ENCODE data around the gene ASB4. TPM values are rescaled to one million over a fixed set of nuclear protein-coding genes. Genes with fewer than 3 reads are reported as not detected.

The ASB4 gene
- total RNA-seq, 6 experiments from 2014 or later: not detected

DNA sequence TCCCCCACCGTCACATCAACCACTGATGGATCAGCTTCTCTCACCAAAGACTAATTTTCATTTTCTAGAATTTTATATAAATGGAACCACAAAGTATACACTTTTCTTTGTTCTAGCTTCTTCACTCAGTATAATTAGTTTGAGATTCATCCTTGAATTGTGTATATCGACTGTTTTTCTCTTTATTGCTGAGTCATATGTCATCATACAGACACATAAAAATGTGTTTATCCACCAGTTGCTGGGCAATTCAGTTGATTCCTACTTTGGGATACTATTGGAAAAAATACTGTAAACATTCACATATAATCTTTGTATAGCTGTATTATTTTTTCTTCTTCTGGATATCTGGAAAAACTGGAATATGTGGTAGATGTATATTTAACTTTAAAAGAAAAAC, 84.0 kb downstream of the ASB4 start:
- Mint-ChIP-seq H3K36me3 (ENCODE audit: low read depth) (no peaks in the 10 kb centered on the region), H3K27me3 (ENCODE audit: insufficient read depth) (no peaks in the 10 kb centered on the region), H3K4me3 (no peak overlapping the region), H3K9me3 (no peaks in the 10 kb centered on the region; the same call in 1 of the 2 replicates), H3K4me1 (ENCODE audit: low read depth) (no peaks in the 10 kb centered on the region), H3K27ac (no peak overlapping the region)
- no peak for DNase-seq
- TF ChIP-seq, protein P1, sequence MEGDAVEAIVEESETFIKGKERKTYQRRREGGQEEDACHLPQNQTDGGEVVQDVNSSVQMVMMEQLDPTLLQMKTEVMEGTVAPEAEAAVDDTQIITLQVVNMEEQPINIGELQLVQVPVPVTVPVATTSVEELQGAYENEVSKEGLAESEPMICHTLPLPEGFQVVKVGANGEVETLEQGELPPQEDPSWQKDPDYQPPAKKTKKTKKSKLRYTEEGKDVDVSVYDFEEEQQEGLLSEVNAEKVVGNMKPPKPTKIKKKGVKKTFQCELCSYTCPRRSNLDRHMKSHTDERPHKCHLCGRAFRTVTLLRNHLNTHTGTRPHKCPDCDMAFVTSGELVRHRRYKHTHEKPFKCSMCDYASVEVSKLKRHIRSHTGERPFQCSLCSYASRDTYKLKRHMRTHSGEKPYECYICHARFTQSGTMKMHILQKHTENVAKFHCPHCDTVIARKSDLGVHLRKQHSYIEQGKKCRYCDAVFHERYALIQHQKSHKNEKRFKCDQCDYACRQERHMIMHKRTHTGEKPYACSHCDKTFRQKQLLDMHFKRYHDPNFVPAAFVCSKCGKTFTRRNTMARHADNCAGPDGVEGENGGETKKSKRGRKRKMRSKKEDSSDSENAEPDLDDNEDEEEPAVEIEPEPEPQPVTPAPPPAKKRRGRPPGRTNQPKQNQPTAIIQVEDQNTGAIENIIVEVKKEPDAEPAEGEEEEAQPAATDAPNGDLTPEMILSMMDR (IDR thresholded peaks at IDR 0.05): no peak

DNA sequence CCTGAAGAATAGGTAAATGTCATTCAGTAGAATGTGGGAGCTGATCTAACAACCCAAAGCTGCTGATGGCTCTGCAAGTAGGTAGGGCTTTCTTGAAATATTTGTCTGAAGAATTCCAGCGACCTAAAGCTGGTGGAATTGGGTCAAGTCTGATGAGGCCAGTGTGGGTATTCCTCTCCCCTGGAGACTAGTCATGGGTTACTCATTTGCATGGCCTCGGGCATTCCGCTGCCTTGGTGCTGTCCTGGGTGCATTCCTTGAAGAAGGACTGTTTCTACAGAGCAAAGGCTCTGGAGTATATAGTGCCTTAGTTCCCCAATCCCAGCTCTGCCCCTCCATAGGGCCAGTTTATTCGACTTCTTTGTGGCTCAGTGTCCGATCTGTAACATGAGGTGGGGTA, 91.4 kb downstream of the ASB4 start:
- H3K27ac Mint-ChIP-seq: no peak overlapping the region
- no peaks in the 10 kb centered on the region; the same call in 1 of the 2 replicates for H3K27me3 Mint-ChIP-seq (ENCODE audit: insufficient read depth)
- no peaks in the 10 kb centered on the region; the same call in 1 of the 2 replicates for H3K9me3 Mint-ChIP-seq
- no peak for DNase-seq
- no peaks in the 10 kb centered on the region; the same call in 1 of the 2 replicates for H3K4me1 Mint-ChIP-seq (ENCODE audit: low read depth)
- TF ChIP-seq, protein P1 (IDR thresholded peaks at IDR 0.05): no peak
- H3K36me3 Mint-ChIP-seq (ENCODE audit: low read depth): no peaks in the 10 kb centered on the region
- no peak overlapping the region for H3K4me3 Mint-ChIP-seq

DNA sequence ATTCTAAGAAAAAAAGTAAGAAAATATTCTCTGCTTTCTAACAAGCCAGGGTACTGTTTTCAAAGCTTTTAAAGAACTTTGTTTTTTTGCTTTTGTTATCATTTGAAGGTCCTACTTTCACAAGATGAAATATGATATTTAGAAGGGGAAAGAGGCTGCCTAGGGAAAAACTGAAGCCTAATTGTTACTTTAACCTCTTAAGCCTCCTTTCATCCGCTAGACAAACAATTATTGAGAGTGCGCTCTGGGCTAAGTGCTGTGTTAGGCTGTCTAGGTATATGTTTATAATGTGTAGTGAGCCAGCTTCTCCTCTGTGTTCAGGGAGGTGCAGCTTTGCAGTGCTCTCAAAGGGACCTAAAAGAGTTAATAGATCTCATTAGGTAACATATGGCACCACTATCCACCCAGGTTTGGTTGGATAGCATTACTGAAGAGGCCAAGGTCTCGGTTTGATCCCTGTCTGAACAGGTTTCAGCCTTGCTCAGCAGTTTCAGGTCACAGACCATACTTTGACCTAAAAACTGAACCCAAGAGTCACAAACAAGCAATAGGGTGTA, 92.6 kb downstream of the ASB4 start:
- DNase-seq: no peak
- H3K36me3 Mint-ChIP-seq (ENCODE audit: low read depth): no peaks in the 10 kb centered on the region
- TF ChIP-seq, protein P1 (IDR thresholded peaks at IDR 0.05): no peak
- H3K27me3 Mint-ChIP-seq (ENCODE audit: insufficient read depth): no peaks in the 10 kb centered on the region; the same call in 1 of the 2 replicates
- no peak overlapping the region for H3K27ac Mint-ChIP-seq
- H3K9me3 Mint-ChIP-seq: no peaks in the 10 kb centered on the region; the same call in 1 of the 2 replicates
- H3K4me1 Mint-ChIP-seq (ENCODE audit: low read depth): no peaks in the 10 kb centered on the region; the same call in 1 of the 2 replicates
- H3K4me3 Mint-ChIP-seq: no peak overlapping the region

DNA sequence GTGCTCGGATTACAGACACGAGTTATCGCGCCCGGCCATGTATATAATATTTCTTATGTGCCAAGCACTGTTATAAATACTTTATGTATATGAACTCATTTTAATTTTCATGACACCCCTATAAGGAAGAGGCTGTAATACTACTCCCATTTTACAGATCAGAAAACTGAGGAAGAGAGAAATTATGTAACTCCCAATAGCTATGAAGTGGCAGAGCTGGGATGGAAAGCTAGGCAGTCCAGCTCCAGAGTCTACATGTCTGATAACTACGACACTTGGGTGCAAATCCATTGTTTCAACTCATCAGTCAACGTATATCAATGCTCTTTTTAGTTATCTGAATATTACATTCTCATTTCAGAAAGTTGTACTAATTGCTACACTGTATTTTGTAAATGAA, 93.6 kb downstream of the ASB4 start:
- Mint-ChIP-seq H3K4me1 (ENCODE audit: low read depth) (no peaks in the 10 kb centered on the region; the same call in 1 of the 2 replicates), H3K9me3 (no peaks in the 10 kb centered on the region; the same call in 1 of the 2 replicates), H3K27me3 (ENCODE audit: insufficient read depth) (no peaks in the 10 kb centered on the region; the same call in 1 of the 2 replicates), H3K27ac (no peak overlapping the region), H3K4me3 (no peak overlapping the region), H3K36me3 (ENCODE audit: low read depth) (no peaks in the 10 kb centered on the region)
- DNase-seq: no peak
- TF ChIP-seq, protein P1 (IDR thresholded peaks at IDR 0.05): no peak

DNA sequence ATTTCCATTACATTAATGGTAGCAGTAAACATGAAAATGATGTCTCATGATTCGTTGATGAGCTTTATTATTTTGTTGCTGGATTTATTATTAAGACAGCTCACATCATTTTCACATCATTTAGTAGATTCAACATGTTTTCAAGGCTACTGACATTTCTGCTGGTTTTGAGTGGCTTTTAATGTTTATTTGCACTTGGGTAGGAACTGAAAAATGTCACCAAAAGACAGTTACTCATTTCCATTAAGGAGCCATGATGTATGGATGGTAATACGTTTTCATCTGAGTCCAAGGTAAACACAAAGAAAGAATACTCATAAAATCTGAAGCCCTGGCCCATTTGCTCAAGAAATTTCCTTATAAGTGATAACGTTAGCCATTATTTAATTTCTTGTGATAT, 95.7 kb downstream of the ASB4 start:
- TF ChIP-seq, protein P1 (IDR thresholded peaks at IDR 0.05): no peak
- H3K4me3 Mint-ChIP-seq: no peak overlapping the region

More for the DNA sequence above, 95.7 kb downstream of the ASB4 start:
- Mint-ChIP-seq H3K27ac (no peak overlapping the region), H3K9me3 (no peaks in the 10 kb centered on the region), H3K27me3 (ENCODE audit: insufficient read depth) (no peaks in the 10 kb centered on the region; the same call in 1 of the 2 replicates), H3K4me1 (ENCODE audit: low read depth) (no peaks in the 10 kb centered on the region; the same call in 1 of the 2 replicates), H3K36me3 (ENCODE audit: low read depth) (no peaks in the 10 kb centered on the region)
- no peak for DNase-seq

Data from HFFc6 (cell line).